ENCODE measurements around the gene NINL. TPM values are rescaled to one million over a fixed set of nuclear protein-coding genes. Genes with fewer than 3 reads are reported as not detected.

The NINL gene
- polyA plus RNA-seq, 1 donor (not counting 4 experiments of a cell fraction or from before 2014, with no cell fraction given), result 0.79 TPM

- Histone ChIP-seq H3K27ac (ENCODE audit: control insufficient read depth, insufficient read depth, low read length) (no peak overlapping the region), H3K27me3 (ENCODE audit: control insufficient read depth, extremely low read depth, insufficient read depth, low read length) (no peaks in the 10 kb centered on the region), H2AFZ (ENCODE audit: control insufficient read depth, low read length) (no peak overlapping the region), H3K9me3 (ENCODE audit: control insufficient read depth, low read depth, low read length) (no peaks in the 10 kb centered on the region), H3K4me1 (ENCODE audit: control insufficient read depth, extremely low read depth, insufficient read depth, low read length) (no peaks in the 10 kb centered on the region), H3K9ac (ENCODE audit: control insufficient read depth, extremely low read depth, insufficient read depth, low read length) (no peak overlapping the region), H3K9me1 (ENCODE audit: control insufficient read depth, extremely low read depth, insufficient read depth, low read length) (no peaks in the 10 kb centered on the region), H3K79me2 (ENCODE audit: control insufficient read depth, insufficient read depth, low read length) (no peaks in the 10 kb centered on the region), H3K4me2 (ENCODE audit: control insufficient read depth, extremely low read depth, insufficient read depth, low read depth, low read length) (no peak overlapping the region), H3K36me3 (ENCODE audit: control insufficient read depth in 2 of 2, extremely low read depth in 1 of 2, insufficient read depth in 2 of 2, low read length in 2 of 2) (no peaks in the 10 kb centered on the region), H3K4me3 (ENCODE audit: control insufficient read depth in 2 of 3, extremely low read depth in 1 of 3, insufficient read depth in 2 of 3, low read depth in 1 of 3, low read length in 3 of 3) (no peak overlapping the region), H4K20me1 (ENCODE audit: control insufficient read depth, extremely low read depth, insufficient read depth, low read length) (no peaks in the 10 kb centered on the region)
- no peak for DNase-seq (ENCODE audit: low read depth, low spot score)
- TF ChIP-seq CTCF (optimal IDR thresholded peaks at IDR 0.05 in 1 of 3, IDR thresholded peaks at IDR 0.05 in 1 of 3, conservative IDR thresholded peaks at IDR 0.05 in 1 of 3; ENCODE audit: extremely low read depth in 1 of 3, insufficient read depth in 2 of 3, low read length in 3 of 3), result no peak
- TF ChIP-seq EZH2 (IDR thresholded peaks at IDR 0.05; ENCODE audit: low read length), result no peak
- no peak for FAIRE-seq
- dilution Hi-C loops (cut with MboI; ENCODE audit: extremely low pct_ligation_motif_present, low sequenced_read_pairs), result no loop called here
These were observed 16.3 kb upstream of the NINL start for GRCh38 chr20:25601659-25602058.

- Histone ChIP-seq H3K4me1 (ENCODE audit: control insufficient read depth, extremely low read depth, insufficient read depth, low read length) (no peaks in the 10 kb centered on the region), H4K20me1 (ENCODE audit: control insufficient read depth, extremely low read depth, insufficient read depth, low read length) (no peaks in the 10 kb centered on the region), H3K9ac (ENCODE audit: control insufficient read depth, extremely low read depth, insufficient read depth, low read length) (no peak overlapping the region), H3K36me3 (ENCODE audit: control insufficient read depth in 2 of 2, extremely low read depth in 1 of 2, insufficient read depth in 2 of 2, low read length in 2 of 2) (no peaks in the 10 kb centered on the region), H3K9me3 (ENCODE audit: control insufficient read depth, low read depth, low read length) (no peaks in the 10 kb centered on the region), H3K4me3 (ENCODE audit: control insufficient read depth in 2 of 3, extremely low read depth in 1 of 3, insufficient read depth in 2 of 3, low read depth in 1 of 3, low read length in 3 of 3) (no peak overlapping the region), H3K9me1 (ENCODE audit: control insufficient read depth, extremely low read depth, insufficient read depth, low read length) (no peaks in the 10 kb centered on the region), H3K27me3 (ENCODE audit: control insufficient read depth, extremely low read depth, insufficient read depth, low read length) (no peaks in the 10 kb centered on the region), H3K4me2 (ENCODE audit: control insufficient read depth, extremely low read depth, insufficient read depth, low read depth, low read length) (no peak overlapping the region), H2AFZ (ENCODE audit: control insufficient read depth, low read length) (no peak overlapping the region), H3K27ac (ENCODE audit: control insufficient read depth, insufficient read depth, low read length) (no peak overlapping the region), H3K79me2 (ENCODE audit: control insufficient read depth, insufficient read depth, low read length) (no peaks in the 10 kb centered on the region)
- DNase-seq (ENCODE audit: low read depth, low spot score) (no peak), FAIRE-seq (no peak)
- dilution Hi-C loops (cut with MboI; ENCODE audit: extremely low pct_ligation_motif_present, low sequenced_read_pairs), result no loop called here
- no peak for TF ChIP-seq EZH2 (IDR thresholded peaks at IDR 0.05; ENCODE audit: low read length)
- no peak for TF ChIP-seq CTCF (optimal IDR thresholded peaks at IDR 0.05 in 1 of 3, IDR thresholded peaks at IDR 0.05 in 1 of 3, conservative IDR thresholded peaks at IDR 0.05 in 1 of 3; ENCODE audit: extremely low read depth in 1 of 3, insufficient read depth in 2 of 3, low read length in 3 of 3)
These were observed 15.3 kb upstream of the NINL start for GRCh38 chr20:25600632-25601031.
